Thyroid gland (tissue), 4 donors: ENCODE measurements around the gene SLCO2A1.

ENCODE experiments used
- POLR2A ChIP-seq, 2 donors: fragments of 450-650 bp; IDR thresholded peaks; one replicate each; pipeline ENCODE4 v1.6.1; 2017; ENCODE audit warnings: antibody characterized with exemption in 2 of 2, mild to moderate bottlenecking in 2 of 2, moderate library complexity in 1 of 2
- TF ChIP-seq, protein P1 (sequence below), 6 experiments: fragments of 200-600 bp in 3 of 6; fragments of 450-650 bp in 3 of 6; sonication (generic) in 3 of 6; IDR thresholded peaks; one replicate each; pipeline ENCODE4 v1.5.1; 2016 to 2019; ENCODE audit warnings: antibody characterized with exemption in 6 of 6, mild to moderate bottlenecking in 2 of 6, inconsistent platforms in 1 of 6, moderate library complexity in 1 of 6

DNA sequence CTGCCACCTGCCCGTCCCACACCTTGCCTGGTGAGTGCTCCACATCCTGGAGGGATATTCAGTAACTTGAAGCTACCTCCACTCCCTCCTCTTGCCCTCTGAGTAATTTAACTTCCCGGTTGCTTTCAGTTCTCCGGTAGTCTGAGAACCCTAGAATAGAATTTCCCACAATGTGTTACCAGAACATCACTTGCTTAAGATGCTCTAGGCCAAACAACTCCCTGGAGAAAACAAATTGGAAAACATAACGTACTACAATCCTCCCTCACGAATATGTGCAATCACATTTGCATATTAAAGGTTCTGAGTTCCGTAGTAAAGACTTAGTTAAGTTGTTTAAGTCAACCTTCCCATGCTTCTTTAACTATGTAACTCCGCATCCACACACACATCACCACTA is 44.8 kb downstream of the SLCO2A1 start:
- TF ChIP-seq, protein P1, sequence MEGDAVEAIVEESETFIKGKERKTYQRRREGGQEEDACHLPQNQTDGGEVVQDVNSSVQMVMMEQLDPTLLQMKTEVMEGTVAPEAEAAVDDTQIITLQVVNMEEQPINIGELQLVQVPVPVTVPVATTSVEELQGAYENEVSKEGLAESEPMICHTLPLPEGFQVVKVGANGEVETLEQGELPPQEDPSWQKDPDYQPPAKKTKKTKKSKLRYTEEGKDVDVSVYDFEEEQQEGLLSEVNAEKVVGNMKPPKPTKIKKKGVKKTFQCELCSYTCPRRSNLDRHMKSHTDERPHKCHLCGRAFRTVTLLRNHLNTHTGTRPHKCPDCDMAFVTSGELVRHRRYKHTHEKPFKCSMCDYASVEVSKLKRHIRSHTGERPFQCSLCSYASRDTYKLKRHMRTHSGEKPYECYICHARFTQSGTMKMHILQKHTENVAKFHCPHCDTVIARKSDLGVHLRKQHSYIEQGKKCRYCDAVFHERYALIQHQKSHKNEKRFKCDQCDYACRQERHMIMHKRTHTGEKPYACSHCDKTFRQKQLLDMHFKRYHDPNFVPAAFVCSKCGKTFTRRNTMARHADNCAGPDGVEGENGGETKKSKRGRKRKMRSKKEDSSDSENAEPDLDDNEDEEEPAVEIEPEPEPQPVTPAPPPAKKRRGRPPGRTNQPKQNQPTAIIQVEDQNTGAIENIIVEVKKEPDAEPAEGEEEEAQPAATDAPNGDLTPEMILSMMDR (IDR thresholded peaks at IDR 0.05), result no peak
- no peak for TF ChIP-seq POLR2A (IDR thresholded peaks at IDR 0.05)
